HepG2 (cell line): ENCODE measurements around the gene TLE7. TPM values are rescaled to one million over a fixed set of nuclear protein-coding genes. Genes with fewer than 3 reads are reported as not detected.

ENCODE experiments used
- ATAC-seq: fragments of 200-7000 bp; cut with Tn5 transposase; 3 replicates; pipeline ENCODE4 v1.9.1; 2020; ENCODE audit warnings: mild to moderate bottlenecking, moderate library complexity
- BruUV-seq: library from RNA; stranded (reverse); fragments of 400-500 nt; replicated peaks from 2 replicates; lab custom pipeline; 2021; lab: Mats Ljungman, UMichigan
- CTCF ChIA-PET: fragments of 300-600 bp; formaldehyde crosslinking; extraction: SDS; loops from one replicate; lab custom pipeline; 2021; ENCODE audit warnings: low total read pairs, inconsistent platforms, low intra/inter-chr PET ratio; lab: Yijun Ruan, JAX
- POLR2A ChIA-PET: fragments of 350-600 bp; sonication (Branson Sonifier 250); formaldehyde crosslinking; loops from one replicate; lab custom pipeline; 2020; ENCODE audit warnings: antibody characterized with exemption, inconsistent platforms; lab: Yijun Ruan, JAX
- DNase-seq: peaks from one replicate; pipeline ENCODE4 v3.0.0-alpha.2; 2015; ENCODE audit warnings: low spot score
- FAIRE-seq: peaks from 3 replicates; lab custom pipeline; 2011; peaks lifted over from hg19 to GRCh38; lab: Jason Lieb, UNC
- H2AFZ ChIP-seq: one replicate; pipeline ENCODE4 v1.6.1; 2011; ENCODE audit warnings: low read length, inconsistent platforms
- H3K27ac ChIP-seq: fragments of 300-600 bp; 3 replicates; pipeline ENCODE4 v1.8.0; 2011; ENCODE audit warnings: mixed run types, mild to moderate bottlenecking, mixed read lengths, low read length, inconsistent platforms; ENCODE audit not compliant: insufficient read depth; ENCODE audit errors: extremely low read length
- H3K27me3 ChIP-seq, 2 experiments: fragments of 200-600 bp in 1 of 2; 2 replicates in 1 of 2; 3 replicates in 1 of 2; pipeline versions ENCODE4 v1.6.0 to v1.8.0; 2011; ENCODE audit warnings: low read length in 2 of 2, mild to moderate bottlenecking in 2 of 2, moderate library complexity in 2 of 2, inconsistent platforms in 1 of 2; ENCODE audit not compliant: insufficient read depth in 2 of 2, control insufficient read depth in 1 of 2
- H3K36me3 ChIP-seq, 2 experiments: fragments of 200-600 bp in 1 of 2; replicated peaks in 1 of 2; 2 replicates in 1 of 2; 3 replicates in 1 of 2; pipeline versions ENCODE4 v1.5.1 to v1.8.0; 2011; ENCODE audit warnings: low read length in 2 of 2, inconsistent platforms in 1 of 2; ENCODE audit not compliant: insufficient read depth in 2 of 2, control insufficient read depth in 1 of 2
- H3K4me1 ChIP-seq: 2 replicates; pipeline ENCODE4 v1.5.1; 2012; ENCODE audit warnings: low read length, inconsistent platforms; ENCODE audit not compliant: insufficient read depth
- H3K4me2 ChIP-seq: 2 replicates; pipeline ENCODE4 v1.6.0; 2011; ENCODE audit warnings: low read depth, low read length, inconsistent platforms
- H3K4me3 ChIP-seq, 3 experiments: fragments of 200-600 bp in 1 of 3; sonication (generic), shearing (Covaris generic) in 1 of 3; replicated peaks in 1 of 3; 2 replicates each; pipeline ENCODE4 v1.5.1; 2011 to 2016; ENCODE audit warnings: low read length in 3 of 3, inconsistent platforms in 2 of 3, low read depth in 2 of 3, mild to moderate bottlenecking in 2 of 3, control low read depth in 1 of 3, mixed read lengths in 1 of 3; ENCODE audit not compliant: insufficient read depth in 1 of 3
- H3K79me2 ChIP-seq: one replicate; pipeline ENCODE4 v1.6.1; 2011; ENCODE audit warnings: low read length, inconsistent platforms; ENCODE audit not compliant: insufficient read depth
- H3K9ac ChIP-seq: 2 replicates; pipeline ENCODE4 v1.6.0; 2011; ENCODE audit warnings: mild to moderate bottlenecking, low read depth, low read length, inconsistent platforms; ENCODE audit not compliant: insufficient read depth
- H3K9me3 ChIP-seq: 2 replicates; pipeline ENCODE4 v1.5.1; 2012; ENCODE audit warnings: mild to moderate bottlenecking, low read length
- H4K20me1 ChIP-seq: 2 replicates; pipeline ENCODE4 v1.6.0; 2011; ENCODE audit warnings: inconsistent platforms, mild to moderate bottlenecking, low read length, moderate library complexity; ENCODE audit not compliant: insufficient read depth
- NFKB2 ChIP-seq: sonication (generic); formaldehyde crosslinking; IDR thresholded peaks from 2 replicates; pipeline ENCODE4 v1.4.0; 2020; ENCODE audit warnings: missing genetic modification reagents, borderline replicate concordance
- PAF1 ChIP-seq: IDR thresholded peaks from 2 replicates; pipeline ENCODE4 v1.6.1; 2016; ENCODE audit warnings: missing genetic modification reagents, missing compliant biosample characterization
- SAP130 ChIP-seq: IDR thresholded peaks from 2 replicates; pipeline ENCODE4 v1.6.1; 2016; ENCODE audit warnings: low read depth
- ZBTB38 ChIP-seq: sonication (generic); formaldehyde crosslinking; IDR thresholded peaks from 2 replicates; pipeline ENCODE4 v1.5.1; 2020; ENCODE audit warnings: mild to moderate bottlenecking, missing genetic modification reagents
- ZNF552 ChIP-seq: sonication (generic); formaldehyde crosslinking; IDR thresholded peaks from 2 replicates; pipeline ENCODE4 v1.9.0; 2022; ENCODE audit warnings: missing genetic modification reagents, mild to moderate bottlenecking, borderline replicate concordance
- WGBS: methylation state at CpG from one replicate; pipeline ENCODE4 v1.1.6; 2017; ENCODE audit warnings: low lambda C conversion rate; 5-methylcytosine and 5-hydroxymethylcytosine counted together
- in situ Hi-C: cut with HindIII; loops from 2 replicates; pipeline ENCODE4 v1.10.0; 2017; ENCODE audit warnings: low pct_unique_long_range_greater_than_20kb; ENCODE audit not compliant: extremely low pct_ligation_motif_present
- intact Hi-C: fragments of 100-400 bp; cut with micrococcal nuclease; formaldehyde crosslinking; loops from one replicate; pipeline ENCODE4 v1.10.0; 2022; ENCODE audit not compliant: unreplicated experiment
- polyA plus RNA-seq, 8 experiments: library from polyadenylated mRNA; depleted of rRNA in 3 of 8; stranded (reverse) in 7 of 8; unstranded in 1 of 8; fragments of >200 nt; fragmentation: Illumina TruSeq in 4 of 8; extraction: Trizol in 4 of 8; gene quantifications; 2 replicates each; pipeline versions ENCODE4 v1.2.1 to v1.2.3, GENCODE V29; 2011 to 2016; ENCODE audit warnings: low read depth in 4 of 8, missing spikeins in 1 of 8, mixed read lengths in 1 of 8; ENCODE audit not compliant: insufficient read depth in 1 of 8
- total RNA-seq, 5 experiments: library from RNA; depleted of rRNA; stranded (reverse); fragments of >200 nt; fragmentation: Illumina TruSeq; extraction: Trizol; gene quantifications; 2 replicates each; pipeline ENCODE4 v1.2.3, GENCODE V29; 2016; ENCODE audit warnings: low read depth in 1 of 5
- TF ChIP-seq, protein P1 (sequence below): sonication (generic); formaldehyde crosslinking; IDR thresholded peaks from 2 replicates; pipeline ENCODE4 v1.9.0; 2021; ENCODE audit warnings: missing genetic modification reagents, mild to moderate bottlenecking, borderline replicate concordance
- TF ChIP-seq, protein P2 (sequence below), 2 experiments: IDR thresholded peaks; 2 replicates each; pipeline ENCODE4 v1.6.1; 2011 to 2012; ENCODE audit warnings: low read length in 2 of 2, borderline replicate concordance in 1 of 2, low read depth in 1 of 2, mild to moderate bottlenecking in 1 of 2, moderate library complexity in 1 of 2

TLE7 gene
- total and polyA plus RNA-seq, 2 of the 13 experiments (the other 11 are each of a cell fraction or from before 2014, with no cell fraction given) = not detected

DNA sequence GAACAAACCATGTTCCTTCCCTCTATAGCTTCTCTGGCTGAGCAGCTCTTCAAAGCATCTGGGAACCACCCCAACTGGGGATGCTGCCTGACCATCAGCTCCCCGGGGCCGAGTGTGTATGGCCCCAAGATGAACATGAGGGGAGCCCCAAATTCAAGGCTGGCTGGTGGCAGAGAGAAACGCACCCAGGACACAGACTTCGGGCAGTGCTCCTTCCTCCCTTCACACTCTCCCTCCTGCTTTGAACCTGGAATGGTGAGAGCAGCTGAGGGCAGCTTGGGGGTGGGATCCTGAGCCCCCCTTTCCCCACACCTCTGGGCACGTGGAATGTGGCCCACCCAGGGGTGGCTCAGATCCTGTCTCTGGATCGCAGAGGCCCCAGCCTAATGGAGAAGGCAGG lies 17.2 kb downstream of the TLE7 start:
- no peak for ATAC-seq
- Histone ChIP-seq H3K79me2 (no peaks in the 10 kb centered on the region), H3K9me3 (no peaks in the 10 kb centered on the region), H3K4me1 (peaks cover 30% of the 10 kb centered on the region), H4K20me1 (no peaks in the 10 kb centered on the region), H3K9ac (no peak overlapping the region), H2AFZ (no peak overlapping the region), H3K27ac (no peak overlapping the region), H3K27me3 (peaks cover 2 to 20% of the 10 kb centered on the region in 2 experiments), H3K4me2 (no peak overlapping the region), H3K4me3 (no peak overlapping the region), H3K36me3 (no peaks in the 10 kb centered on the region)
- FAIRE-seq = no peak
- DNase-seq = no peak
- ChIA-PET CTCF (no interaction called here), POLR2A (no interaction called here)
- in situ Hi-C loops = no loop called here
- intact Hi-C loops = loop anchor here (10.0 kb wide), 1 partner anchor 190 kb away; no protein-coding TSS in a partner anchor
- no peak for TF ChIP-seq ZBTB38 (CRISPR knock-in tag)
- TF ChIP-seq, protein P1, sequence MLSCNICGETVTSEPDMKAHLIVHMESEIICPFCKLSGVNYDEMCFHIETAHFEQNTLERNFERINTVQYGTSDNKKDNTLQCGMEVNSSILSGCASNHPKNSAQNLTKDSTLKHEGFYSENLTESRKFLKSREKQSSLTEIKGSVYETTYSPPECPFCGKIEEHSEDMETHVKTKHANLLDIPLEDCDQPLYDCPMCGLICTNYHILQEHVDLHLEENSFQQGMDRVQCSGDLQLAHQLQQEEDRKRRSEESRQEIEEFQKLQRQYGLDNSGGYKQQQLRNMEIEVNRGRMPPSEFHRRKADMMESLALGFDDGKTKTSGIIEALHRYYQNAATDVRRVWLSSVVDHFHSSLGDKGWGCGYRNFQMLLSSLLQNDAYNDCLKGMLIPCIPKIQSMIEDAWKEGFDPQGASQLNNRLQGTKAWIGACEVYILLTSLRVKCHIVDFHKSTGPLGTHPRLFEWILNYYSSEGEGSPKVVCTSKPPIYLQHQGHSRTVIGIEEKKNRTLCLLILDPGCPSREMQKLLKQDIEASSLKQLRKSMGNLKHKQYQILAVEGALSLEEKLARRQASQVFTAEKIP (CRISPR knock-in tag) = no peak
- 22% methylated on average over 6 of the region's 6 CpGs for WGBS
- no TSS peak for BruUV-seq

DNA sequence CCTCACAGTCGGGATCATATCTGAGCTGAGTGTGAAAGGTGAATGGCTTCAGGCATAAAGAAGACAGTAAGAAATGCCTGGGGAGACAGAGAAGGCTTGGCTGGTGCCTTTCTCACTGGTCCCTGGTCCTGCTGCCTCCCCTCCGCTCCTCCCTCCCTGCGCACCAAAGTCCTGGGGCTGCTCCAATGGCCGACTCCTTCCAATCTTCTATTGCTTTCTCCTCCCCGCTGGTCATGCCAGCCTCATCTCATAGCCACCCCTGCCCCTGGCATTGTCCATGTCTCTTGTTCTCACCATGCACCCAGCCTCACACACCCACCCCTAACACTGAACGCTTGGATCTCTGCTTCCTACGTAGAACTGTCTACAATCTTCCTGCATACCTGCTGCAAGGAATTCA lies 18.0 kb downstream of the TLE7 start:
- Histone ChIP-seq H3K27ac (no peak overlapping the region), H4K20me1 (no peaks in the 10 kb centered on the region), H3K79me2 (no peaks in the 10 kb centered on the region), H3K27me3 (peaks cover 2 to 22% of the 10 kb centered on the region in 2 experiments), H3K9ac (no peak overlapping the region)
- 41% methylated on average over 7 of the region's 7 CpGs for WGBS
- in situ Hi-C loops = no loop called here
- no peak for DNase-seq
- POLR2A ChIA-PET = no interaction called here
- TF ChIP-seq, protein P2, sequence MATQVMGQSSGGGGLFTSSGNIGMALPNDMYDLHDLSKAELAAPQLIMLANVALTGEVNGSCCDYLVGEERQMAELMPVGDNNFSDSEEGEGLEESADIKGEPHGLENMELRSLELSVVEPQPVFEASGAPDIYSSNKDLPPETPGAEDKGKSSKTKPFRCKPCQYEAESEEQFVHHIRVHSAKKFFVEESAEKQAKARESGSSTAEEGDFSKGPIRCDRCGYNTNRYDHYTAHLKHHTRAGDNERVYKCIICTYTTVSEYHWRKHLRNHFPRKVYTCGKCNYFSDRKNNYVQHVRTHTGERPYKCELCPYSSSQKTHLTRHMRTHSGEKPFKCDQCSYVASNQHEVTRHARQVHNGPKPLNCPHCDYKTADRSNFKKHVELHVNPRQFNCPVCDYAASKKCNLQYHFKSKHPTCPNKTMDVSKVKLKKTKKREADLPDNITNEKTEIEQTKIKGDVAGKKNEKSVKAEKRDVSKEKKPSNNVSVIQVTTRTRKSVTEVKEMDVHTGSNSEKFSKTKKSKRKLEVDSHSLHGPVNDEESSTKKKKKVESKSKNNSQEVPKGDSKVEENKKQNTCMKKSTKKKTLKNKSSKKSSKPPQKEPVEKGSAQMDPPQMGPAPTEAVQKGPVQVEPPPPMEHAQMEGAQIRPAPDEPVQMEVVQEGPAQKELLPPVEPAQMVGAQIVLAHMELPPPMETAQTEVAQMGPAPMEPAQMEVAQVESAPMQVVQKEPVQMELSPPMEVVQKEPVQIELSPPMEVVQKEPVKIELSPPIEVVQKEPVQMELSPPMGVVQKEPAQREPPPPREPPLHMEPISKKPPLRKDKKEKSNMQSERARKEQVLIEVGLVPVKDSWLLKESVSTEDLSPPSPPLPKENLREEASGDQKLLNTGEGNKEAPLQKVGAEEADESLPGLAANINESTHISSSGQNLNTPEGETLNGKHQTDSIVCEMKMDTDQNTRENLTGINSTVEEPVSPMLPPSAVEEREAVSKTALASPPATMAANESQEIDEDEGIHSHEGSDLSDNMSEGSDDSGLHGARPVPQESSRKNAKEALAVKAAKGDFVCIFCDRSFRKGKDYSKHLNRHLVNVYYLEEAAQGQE (IDR thresholded peaks at IDR 0.05; ENCODE audit: borderline replicate concordance in 1 of 2, low read depth in 1 of 2, low read length in 2 of 2) = no peak
- TF ChIP-seq SAP130 (CRISPR knock-in tag) = no peak
- no peak for TF ChIP-seq NFKB2 (CRISPR knock-in tag)
- TF ChIP-seq PAF1 (CRISPR knock-in tag) = no peak
- no peak for TF ChIP-seq ZNF552
- TF ChIP-seq, all 625 proteins: peak for 0
- no TSS peak for BruUV-seq
- intact Hi-C loops = loop anchor here (10.0 kb wide), 1 partner anchor 191 kb away; no protein-coding TSS in a partner anchor
- Histone ChIP-seq H3K4me3 (no peak overlapping the region), H3K4me1 (peaks cover 24% of the 10 kb centered on the region), H3K4me2 (no peak overlapping the region), H3K9me3 (no peaks in the 10 kb centered on the region), H2AFZ (no peak overlapping the region), H3K36me3 (no peaks in the 10 kb centered on the region)
- FAIRE-seq = no peak
- no peak for ATAC-seq
- CTCF ChIA-PET = no interaction called here
